H1 (cell line): Measurements from ENCODE around the gene PLA1A. TPM values are rescaled to one million over a fixed set of nuclear protein-coding genes. Genes with fewer than 3 reads are reported as not detected.

Experiments
- CTCF ChIA-PET: fragments of 300-600 bp; sonication (Branson Sonifier 250); formaldehyde crosslinking; loops from one replicate; lab custom pipeline; 2021; ENCODE audit not compliant: partially characterized antibody; lab: Charles Lee
- POLR2A ChIA-PET: fragments of 300-600 bp; sonication (Branson Sonifier 250); formaldehyde crosslinking; loops from one replicate; lab custom pipeline; 2021; ENCODE audit warnings: inconsistent platforms; ENCODE audit not compliant: partially characterized antibody; lab: Charles Lee
- DNase-seq, 2 experiments: peaks; one replicate each; pipeline versions ENCODE4 v3.0.0 to v3.0.0-alpha.2; 2010 to 2022; ENCODE audit warnings: low spot score in 2 of 2, low read depth in 1 of 2, mixed read lengths in 1 of 2
- FAIRE-seq: peaks from 2 replicates; lab custom pipeline; 2011; peaks lifted over from hg19 to GRCh38; lab: Jason Lieb, UNC
- H2AFZ ChIP-seq: 2 replicates; pipeline ENCODE4 v1.8.1; 2012; ENCODE audit warnings: low read length, inconsistent platforms
- H2AK5ac ChIP-seq: 2 replicates; pipeline ENCODE4 v1.6.1; 2013; ENCODE audit warnings: low read depth, low read length
- H2BK120ac ChIP-seq: replicated peaks from 2 replicates; pipeline ENCODE3; 2013; ENCODE audit warnings: low read depth, low read length, inconsistent platforms
- H2BK12ac ChIP-seq: 2 replicates; pipeline ENCODE4 v1.6.1; 2013; ENCODE audit warnings: low read depth, low read length
- H2BK15ac ChIP-seq: 2 replicates; pipeline ENCODE4 v1.6.1; 2013; ENCODE audit warnings: low read length
- H2BK20ac ChIP-seq: 2 replicates; pipeline ENCODE4 v1.6.1; 2013; ENCODE audit warnings: low read length
- H2BK5ac ChIP-seq: 2 replicates; pipeline ENCODE4 v1.6.1; 2013; ENCODE audit warnings: low read depth, low read length
- H3K14ac ChIP-seq: 2 replicates; pipeline ENCODE4 v1.6.1; 2013; ENCODE audit warnings: inconsistent platforms; ENCODE audit not compliant: insufficient read length
- H3K18ac ChIP-seq: 2 replicates; pipeline ENCODE4 v1.6.1; 2013; ENCODE audit warnings: low read length; ENCODE audit errors: extremely low read depth
- H3K23ac ChIP-seq: 2 replicates; pipeline ENCODE4 v1.6.1; 2013; ENCODE audit warnings: inconsistent platforms; ENCODE audit not compliant: insufficient read length
- H3K23me2 ChIP-seq: 2 replicates; pipeline ENCODE4 v1.6.1; 2013; ENCODE audit warnings: low read depth, low read length
- H3K27ac ChIP-seq: 2 replicates; pipeline ENCODE4 v1.6.1; 2011; ENCODE audit warnings: low read depth, low read length, inconsistent platforms
- H3K27me3 ChIP-seq, 4 experiments: replicated peaks in 1 of 4; 1 replicate in 1 of 4; 2 replicates in 3 of 4; pipeline versions ENCODE4 v1.6.1 to v1.8.1; 2011 to 2013; ENCODE audit warnings: low read length in 3 of 4, mild to moderate bottlenecking in 3 of 4, inconsistent platforms in 2 of 4, mixed read lengths in 2 of 4, moderate library complexity in 1 of 4; ENCODE audit not compliant: control insufficient read depth in 3 of 4, insufficient read depth in 3 of 4; ENCODE audit errors: extremely low read depth in 1 of 4
- H3K36me3 ChIP-seq, 4 experiments: 2 replicates each; pipeline versions ENCODE4 v1.6.1 to v1.8.1; 2011 to 2013; ENCODE audit warnings: mild to moderate bottlenecking in 4 of 4, low read length in 3 of 4, moderate library complexity in 2 of 4, control low read depth in 1 of 4, inconsistent platforms in 1 of 4; ENCODE audit not compliant: insufficient read depth in 4 of 4, control insufficient read depth in 2 of 4
- H3K4ac ChIP-seq: replicated peaks from 2 replicates; pipeline ENCODE3; 2013; ENCODE audit warnings: low read length, low read depth, mixed read lengths, inconsistent platforms; ENCODE audit not compliant: insufficient read length
- H3K4me1 ChIP-seq, 4 experiments: replicated peaks in 1 of 4; 1 replicate in 1 of 4; 2 replicates in 3 of 4; pipeline versions ENCODE4 v1.6.1 to v1.8.1; 2011 to 2013; ENCODE audit warnings: low read length in 3 of 4, inconsistent platforms in 2 of 4, mixed read lengths in 1 of 4; ENCODE audit not compliant: insufficient read depth in 4 of 4, control insufficient read depth in 3 of 4
- H3K4me2 ChIP-seq, 2 experiments: 2 replicates each; pipeline versions ENCODE4 v1.6.1 to v1.8.1; 2011 to 2013; ENCODE audit warnings: low read depth in 2 of 2, low read length in 2 of 2, control low read depth in 1 of 2, inconsistent platforms in 1 of 2, mild to moderate bottlenecking in 1 of 2; ENCODE audit not compliant: insufficient read depth in 1 of 2
- H3K4me3 ChIP-seq, 4 experiments: fragments of 200-600, 300-600 bp in 1 of 4; sonication (generic), shearing (Covaris generic), sonication (Bioruptor Twin) in 1 of 4; 2 replicates each; pipeline versions ENCODE4 v1.5.1 to v1.8.1; 2011 to 2016; ENCODE audit warnings: low read length in 4 of 4, low read depth in 3 of 4, control low read depth in 2 of 4, inconsistent platforms in 2 of 4, mild to moderate bottlenecking in 2 of 4, mixed read lengths in 1 of 4, moderate library complexity in 1 of 4; ENCODE audit not compliant: insufficient read depth in 2 of 4; ENCODE audit errors: extremely low read depth in 1 of 4
- H3K56ac ChIP-seq: replicated peaks from 2 replicates; pipeline ENCODE3; 2013; ENCODE audit warnings: low read depth, mild to moderate bottlenecking, mixed read lengths, low read length, inconsistent platforms; ENCODE audit not compliant: insufficient read length
- H3K79me1 ChIP-seq: 2 replicates; pipeline ENCODE4 v1.6.1; 2013; ENCODE audit warnings: low read depth, low read length, control low read depth
- H3K79me2 ChIP-seq, 2 experiments: 2 replicates each; pipeline versions ENCODE4 v1.6.1 to v1.8.1; 2012 to 2013; ENCODE audit warnings: low read length in 2 of 2, mild to moderate bottlenecking in 2 of 2, inconsistent platforms in 1 of 2; ENCODE audit not compliant: insufficient read depth in 2 of 2, control insufficient read depth in 1 of 2
- H3K9ac ChIP-seq, 4 experiments: replicated peaks in 1 of 4; 1 replicate in 1 of 4; 2 replicates in 3 of 4; pipeline versions ENCODE4 v1.6.1 to v1.8.1; 2011 to 2013; ENCODE audit warnings: low read depth in 3 of 4, low read length in 3 of 4, control low read depth in 2 of 4, mild to moderate bottlenecking in 2 of 4, moderate library complexity in 2 of 4, inconsistent platforms in 1 of 4; ENCODE audit errors: extremely low read depth in 1 of 4
- H3K9me3 ChIP-seq, 2 experiments: 2 replicates each; pipeline versions ENCODE4 v1.6.1 to v1.8.1; 2012 to 2013; ENCODE audit warnings: mild to moderate bottlenecking in 2 of 2, moderate library complexity in 2 of 2, control low read depth in 1 of 2, inconsistent platforms in 1 of 2, low read depth in 1 of 2, low read length in 1 of 2, mixed read lengths in 1 of 2; ENCODE audit not compliant: insufficient read depth in 2 of 2
- H4K20me1 ChIP-seq, 2 experiments: replicated peaks in 1 of 2; 2 replicates each; pipeline versions ENCODE3 to v1.8.1; 2011 to 2013; ENCODE audit warnings: inconsistent platforms in 2 of 2, low read length in 2 of 2, mild to moderate bottlenecking in 1 of 2; ENCODE audit not compliant: insufficient read depth in 2 of 2, control insufficient read depth in 1 of 2
- H4K5ac ChIP-seq: 2 replicates; pipeline ENCODE4 v1.6.1; 2013; ENCODE audit warnings: low read length, low read depth, mixed read lengths, inconsistent platforms; ENCODE audit not compliant: insufficient read length
- H4K8ac ChIP-seq: 2 replicates; pipeline ENCODE4 v1.8.0; 2013; ENCODE audit warnings: mild to moderate bottlenecking, moderate library complexity, low read length, inconsistent platforms; ENCODE audit not compliant: insufficient read depth; ENCODE audit errors: extremely low read depth
- H4K91ac ChIP-seq: replicated peaks from 2 replicates; pipeline ENCODE3; 2013; ENCODE audit warnings: low read length, mixed read lengths, inconsistent platforms; ENCODE audit not compliant: insufficient read length
- ATF3 ChIP-seq: IDR thresholded peaks from 2 replicates; pipeline ENCODE4 v1.6.1; 2011; ENCODE audit warnings: low read depth, mild to moderate bottlenecking, low read length; ENCODE audit not compliant: insufficient read depth
- CREB1 ChIP-seq: IDR thresholded peaks from 2 replicates; pipeline ENCODE4 v1.6.1; 2012; ENCODE audit warnings: inconsistent platforms
- GABPA ChIP-seq: IDR thresholded peaks from 2 replicates; pipeline ENCODE4 v1.6.1; 2011; ENCODE audit warnings: mild to moderate bottlenecking, low read length, moderate library complexity, borderline replicate concordance; ENCODE audit not compliant: insufficient read depth
- GTF2F1 ChIP-seq: IDR thresholded peaks from 2 replicates; pipeline ENCODE4 v1.6.1; 2012; ENCODE audit warnings: low read depth, low read length, improper control_type of control experiment, borderline replicate concordance
- KDM5A ChIP-seq: fragments of 200-600 bp; IDR thresholded peaks from 2 replicates; pipeline ENCODE4 v1.7.1; 2012; ENCODE audit warnings: mild to moderate bottlenecking, low read length, inconsistent platforms, mixed read lengths
- MAX ChIP-seq: IDR thresholded peaks from 2 replicates; pipeline ENCODE4 v1.6.1; 2012; ENCODE audit warnings: inconsistent platforms
- SIRT6 ChIP-seq: IDR thresholded peaks from one replicate; pipeline ENCODE4 v1.7.1; 2012; ENCODE audit warnings: low read length, inconsistent platforms
- SP4 ChIP-seq: IDR thresholded peaks from 2 replicates; pipeline ENCODE4 v1.6.1; 2012; ENCODE audit warnings: low read length, inconsistent platforms
- WGBS, 2 experiments: shearing (Covaris generic) in 1 of 2; methylation state at CpG; one replicate each; pipeline versions ENCODE4 v1.1.6 to v1.1.7; 2013 to 2015; ENCODE audit warnings: low lambda C conversion rate in 2 of 2, mixed read lengths in 2 of 2, inconsistent platforms in 1 of 2, low coverage in 1 of 2, missing lambda C conversion rate in 1 of 2; ENCODE audit not compliant: insufficient replicate concordance in 2 of 2, insufficient coverage in 1 of 2, insufficient read length in 1 of 2; ENCODE audit errors: extremely low coverage in 1 of 2, missing lambda C conversion rate in 1 of 2; 5-methylcytosine and 5-hydroxymethylcytosine counted together
- polyA plus RNA-seq, 7 experiments: library from polyadenylated mRNA; depleted of rRNA in 3 of 7; stranded (reverse) in 5 of 7; unstranded in 2 of 7; fragments of >200 nt in 5 of 7; fragments of 200-250 nt in 2 of 7; gene quantifications; 1 replicate in 5 of 7; 2 replicates in 1 of 7; 4 replicates in 1 of 7; pipeline versions ENCODE4 v1.2.1 to v1.2.3, GENCODE V29; 2011 to 2013; ENCODE audit warnings: missing spikeins in 2 of 7, mixed read lengths in 2 of 7
- total RNA-seq: library from RNA; stranded (reverse); fragmentation: NEBNext Ultra II Directional; extraction: Animal tissue kit (Norgen Biotek cat#: 25700); gene quantifications from 2 replicates; pipeline ENCODE4 v1.2.1, GENCODE V29; 2021

PLA1A gene
- total and polyA plus RNA-seq, 2 of the 8 experiments (the other 6 are each of a cell fraction or from before 2014, with no cell fraction given) = not detected

- ChIA-PET CTCF (interaction anchor here (1.3 to 1.6 kb wide), 2 partner anchors 55 to 182 kb away, joined by 3 read pairs; no protein-coding TSS in a partner anchor), POLR2A (interaction anchor here (1.1 kb wide), 1 partner anchor 30 kb away, joined by 3 read pairs; no protein-coding TSS in a partner anchor)
- H2BK20ac ChIP-seq = no peak overlapping the region
- H3K4me3 ChIP-seq = no peak overlapping the region
- peak overlapping the region; percentile 74; the same call in 1 of the 2 replicates for H2AFZ ChIP-seq
- no peak overlapping the region for H4K91ac ChIP-seq
- no peaks in the 10 kb centered on the region for H3K79me1 ChIP-seq
- H3K14ac ChIP-seq = no peak overlapping the region
- no peak overlapping the region for H4K5ac ChIP-seq
- no peak overlapping the region for H3K9ac ChIP-seq
- H3K79me2 ChIP-seq = no peaks in the 10 kb centered on the region
- H3K4me2 ChIP-seq = no peak overlapping the region
- H2BK12ac ChIP-seq = no peak overlapping the region
- no peak overlapping the region for H3K18ac ChIP-seq
- H3K27ac ChIP-seq = no peak overlapping the region
- WGBS, 2 experiments = 82% methylated on average over 8 of the region's 8 CpGs; no CpG with 5 or more reads in 1 of the 2 experiments
- peaks cover 0 to 6% (median 1%) of the 10 kb centered on the region in 4 experiments; a peak in 2 of 7 replicates for H3K4me1 ChIP-seq
- DNase-seq (no peak), FAIRE-seq (no peak)
- no peaks in the 10 kb centered on the region for H3K9me3 ChIP-seq
- no peak overlapping the region for H2BK15ac ChIP-seq
- H3K36me3 ChIP-seq = no peaks in the 10 kb centered on the region
- no peak overlapping the region for H3K23ac ChIP-seq
- no peak overlapping the region for H3K4ac ChIP-seq
- H4K8ac ChIP-seq = peak overlapping the region; percentile 75; the same call in 1 of the 2 replicates
- no peak overlapping the region for H2BK5ac ChIP-seq
- H2AK5ac ChIP-seq = no peak overlapping the region
- H3K27me3 ChIP-seq = no peaks in the 10 kb centered on the region
- no peak overlapping the region for H2BK120ac ChIP-seq
- no peaks in the 10 kb centered on the region for H3K23me2 ChIP-seq
- H4K20me1 ChIP-seq = no peaks in the 10 kb centered on the region
- H3K56ac ChIP-seq = no peak overlapping the region
- TF ChIP-seq KDM5A (no peak), SIRT6 (no peak), ATF3 (no peak), MAX (no peak), SP4 (no peak), GTF2F1 (no peak), CREB1 (no peak), GABPA (no peak)
Measured at GRCh38 chr3:119625451-119626153, 27.9 kb downstream of the PLA1A start.
